Ectodermal cell (in vitro differentiated cells): ENCODE data around the gene PPP1R10. TPM values are rescaled to one million over a fixed set of nuclear protein-coding genes. Genes with fewer than 3 reads are reported as not detected.
"Not testable (repeated sequence)": the region's sequence is repeated elsewhere in the genome, so short reads cannot be mapped to it uniquely, and the experiment has no call there.

Source experiments
- H3K27ac ChIP-seq: 2 replicates; pipeline ENCODE4 v1.7.0; 2013; ENCODE audit warnings: mild to moderate bottlenecking, low read depth, low read length; ENCODE audit not compliant: insufficient read depth, poor library complexity, severe bottlenecking
- H3K27me3 ChIP-seq: 2 replicates; pipeline ENCODE4 v1.7.0; 2013; ENCODE audit warnings: mild to moderate bottlenecking, low read length; ENCODE audit not compliant: insufficient read depth, control insufficient read depth, poor library complexity, severe bottlenecking
- H3K36me3 ChIP-seq: one replicate; pipeline ENCODE4 v1.7.0; 2013; ENCODE audit warnings: low read length; ENCODE audit not compliant: control insufficient read depth, insufficient read depth
- H3K4me1 ChIP-seq: one replicate; pipeline ENCODE4 v1.7.0; 2013; ENCODE audit warnings: low read length; ENCODE audit not compliant: control insufficient read depth, insufficient read depth
- H3K4me3 ChIP-seq: 2 replicates; pipeline ENCODE4 v1.7.0; 2013; ENCODE audit warnings: low read depth, low read length, control low read depth; ENCODE audit not compliant: insufficient read depth
- H3K9me3 ChIP-seq: 2 replicates; pipeline ENCODE4 v1.7.0; 2013; ENCODE audit warnings: mild to moderate bottlenecking, low read length, moderate library complexity; ENCODE audit not compliant: control insufficient read depth
- WGBS, 2 experiments: methylation state at CpG; one replicate each; pipeline ENCODE4 v1.1.7; 2013; ENCODE audit warnings: missing lambda C conversion rate in 2 of 2; 5-methylcytosine and 5-hydroxymethylcytosine counted together
- polyA plus RNA-seq, 4 experiments: library from polyadenylated mRNA; stranded (reverse); fragments of 50-300 nt; gene quantifications; one replicate each; pipeline ENCODE4 v1.2.3, GENCODE V29; 2013

The PPP1R10 gene
- 68.8 TPM for polyA plus RNA-seq (2013, experiment 1 of 4)
- polyA plus RNA-seq (2013, experiment 2 of 4) = 79.1 TPM
- 35.4 TPM for polyA plus RNA-seq (2013, experiment 3 of 4)
- 48.7 TPM for polyA plus RNA-seq (2013, experiment 4 of 4)

- peak within 1 kb of the TSS; percentile 91 for H3K4me3 ChIP-seq
- 0% methylated on average over 40 of the region's 40 CpGs for WGBS, 2 experiments
- peaks cover 18% of the 10 kb centered on the region for H3K4me1 ChIP-seq
- H3K9me3 ChIP-seq = no peaks in the 10 kb centered on the region
- no peaks in the 10 kb centered on the region for H3K27me3 ChIP-seq
- H3K36me3 ChIP-seq = peaks cover 8% of the 10 kb centered on the region
- H3K27ac ChIP-seq = peak within 1 kb of the TSS; percentile 99
Measured at GRCh38 chr6:30616811-30617564, at the start of gene PPP1R10. Gene PPP1R10 (minus strand): TSS chr6:30617243. CDS start chr6:30609944, 7,299 bp downstream.

- WGBS, 2 experiments = 90 to 91% methylated on average over 2 of the region's 2 CpGs
- not testable (repeated sequence) for H3K27ac ChIP-seq, H3K27me3 ChIP-seq, H3K4me1 ChIP-seq, H3K4me3 ChIP-seq, H3K9me3 ChIP-seq
- H3K36me3 ChIP-seq = peaks cover 21% of the 10 kb centered on the region
Measured at GRCh38 chr6:30666300-30666699, 49.3 kb upstream of the PPP1R10 start.

DNA sequence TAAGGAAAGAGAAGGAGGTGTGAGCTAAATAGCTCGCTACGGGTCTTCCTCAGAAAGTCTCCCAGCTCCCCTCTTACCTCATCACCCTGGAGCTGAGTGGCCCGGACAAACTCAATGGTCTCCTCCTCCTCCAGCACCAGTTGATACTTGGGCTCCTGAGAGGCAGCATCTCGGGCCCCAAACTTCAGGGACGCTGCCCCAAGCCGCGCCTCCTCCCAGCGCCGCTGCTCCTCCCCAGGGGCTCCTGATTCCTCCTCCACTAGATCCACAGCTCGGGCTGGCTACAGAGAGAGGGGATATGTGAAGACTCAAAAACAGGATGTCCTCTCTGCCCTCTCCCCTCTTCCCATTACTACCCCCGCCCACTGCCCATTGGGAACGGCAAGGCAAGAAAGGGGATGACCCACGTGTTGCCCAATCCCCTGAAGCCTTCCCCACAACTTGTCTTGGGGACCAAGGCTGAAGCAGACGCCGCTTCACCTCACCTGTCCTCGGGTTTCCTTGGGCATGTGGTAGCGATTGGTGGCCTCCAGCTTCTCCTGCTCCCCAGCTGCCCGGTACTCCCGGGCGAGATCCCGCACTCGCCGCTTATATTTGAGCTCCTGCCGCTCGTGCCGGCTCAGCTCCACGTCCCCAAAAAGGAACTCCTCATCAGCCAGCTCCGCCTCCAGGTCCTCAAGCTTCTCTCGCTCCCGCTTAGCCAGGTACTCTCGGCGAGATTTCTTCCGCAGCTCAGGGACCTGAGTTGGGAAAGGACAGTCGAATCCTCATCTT lies 48.1 kb upstream of the PPP1R10 start:
- H3K4me1 ChIP-seq = no peaks in the 10 kb centered on the region
- H3K36me3 ChIP-seq = peaks cover 20% of the 10 kb centered on the region
- no peaks in the 10 kb centered on the region for H3K9me3 ChIP-seq
- no peak overlapping the region for H3K27ac ChIP-seq
- no peaks in the 10 kb centered on the region for H3K27me3 ChIP-seq
- no peak overlapping the region for H3K4me3 ChIP-seq
- WGBS, 2 experiments = 94% methylated on average over 34 of the region's 34 CpGs

GRCh38 chr6:30657922-30658321 lies 40.9 kb upstream of the PPP1R10 start:
- not testable (repeated sequence) for H3K27ac ChIP-seq, H3K4me3 ChIP-seq, H3K27me3 ChIP-seq, H3K4me1 ChIP-seq, H3K9me3 ChIP-seq
- peaks cover 42% of the 10 kb centered on the region for H3K36me3 ChIP-seq
- 94 to 97% methylated on average over 5 of the region's 5 CpGs for WGBS, 2 experiments

DNA sequence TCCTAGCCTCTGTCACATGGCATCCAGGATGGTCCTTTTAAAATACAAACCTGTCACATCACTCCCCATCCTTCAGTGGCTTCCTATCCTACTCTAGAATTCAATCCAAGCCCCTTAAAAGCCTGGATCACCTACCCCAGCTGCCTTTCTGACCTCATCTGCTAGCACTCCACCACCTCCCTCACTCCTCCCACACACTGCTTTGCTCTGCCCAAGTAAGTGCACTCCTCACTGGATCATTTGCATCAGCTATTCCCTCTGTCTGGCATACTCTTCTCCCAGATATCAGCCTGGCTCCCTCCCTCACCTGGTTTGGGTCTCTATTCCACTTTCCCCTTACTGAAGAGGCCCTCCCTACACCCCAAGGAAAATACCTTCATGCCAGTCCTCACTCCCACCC lies 40.4 kb upstream of the PPP1R10 start:
- peaks cover 44% of the 10 kb centered on the region for H3K36me3 ChIP-seq
- H3K4me3 ChIP-seq = no peak overlapping the region
- no peaks in the 10 kb centered on the region for H3K27me3 ChIP-seq
- H3K9me3 ChIP-seq = no peaks in the 10 kb centered on the region
- no peak overlapping the region for H3K27ac ChIP-seq
- no peaks in the 10 kb centered on the region for H3K4me1 ChIP-seq

DNA sequence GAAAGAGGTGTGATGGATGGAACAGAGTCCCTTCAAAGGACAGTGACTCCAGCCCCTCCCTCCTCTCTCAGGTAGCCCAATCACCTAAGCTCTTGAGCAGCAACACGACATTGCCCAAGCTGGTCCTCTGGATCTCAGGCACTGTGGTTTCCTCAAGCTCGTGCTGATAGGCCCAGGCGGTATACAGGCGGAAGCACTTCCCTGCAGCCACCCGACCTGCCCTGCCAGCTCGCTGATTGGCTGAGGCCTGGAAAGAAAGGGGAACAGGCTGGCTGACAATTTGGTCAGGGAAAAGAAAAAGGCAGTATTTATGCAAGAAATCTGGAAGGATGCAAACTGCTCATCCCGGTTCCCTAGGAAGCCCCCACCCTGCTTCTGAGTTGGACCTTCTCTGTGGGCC lies 39.5 kb upstream of the PPP1R10 start:
- Histone ChIP-seq H3K9me3 (no peaks in the 10 kb centered on the region), H3K27ac (no peak overlapping the region), H3K4me1 (no peaks in the 10 kb centered on the region), H3K27me3 (no peaks in the 10 kb centered on the region), H3K36me3 (peaks cover 50% of the 10 kb centered on the region), H3K4me3 (no peak overlapping the region)
- WGBS, 2 experiments = 89 to 90% methylated on average over 7 of the region's 7 CpGs

DNA sequence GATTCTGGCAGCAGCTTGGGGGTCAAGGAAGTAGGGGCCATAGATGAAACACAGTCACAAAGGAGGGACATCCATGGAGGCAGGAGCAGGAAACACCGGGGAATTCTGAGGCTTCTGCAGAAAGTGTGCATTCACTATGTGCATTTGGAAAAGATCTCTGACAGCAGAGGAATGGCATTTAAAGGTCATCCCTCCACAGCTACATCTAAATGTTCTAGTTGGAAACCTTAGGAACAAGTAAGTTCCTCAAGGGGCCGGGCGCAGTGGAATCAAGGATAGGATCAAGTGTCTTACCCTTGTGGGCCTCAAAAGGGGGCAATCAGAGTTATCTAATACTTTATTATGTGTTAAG lies 38.7 kb upstream of the PPP1R10 start:
- H3K4me3 ChIP-seq = no peak overlapping the region
- H3K27ac ChIP-seq = no peak overlapping the region
- H3K27me3 ChIP-seq = no peaks in the 10 kb centered on the region
- no peaks in the 10 kb centered on the region for H3K4me1 ChIP-seq
- 95 to 97% methylated on average over 3 of the region's 3 CpGs for WGBS, 2 experiments
- peaks cover 57% of the 10 kb centered on the region for H3K36me3 ChIP-seq
- H3K9me3 ChIP-seq = no peaks in the 10 kb centered on the region

- Histone ChIP-seq H3K36me3 (peaks cover 53% of the 10 kb centered on the region), H3K9me3 (no peaks in the 10 kb centered on the region)
- 95 to 96% methylated on average over 19 of the region's 19 CpGs for WGBS, 2 experiments
Measured at GRCh38 chr6:30654798-30655742, 38.0 kb upstream of the PPP1R10 start.

DNA sequence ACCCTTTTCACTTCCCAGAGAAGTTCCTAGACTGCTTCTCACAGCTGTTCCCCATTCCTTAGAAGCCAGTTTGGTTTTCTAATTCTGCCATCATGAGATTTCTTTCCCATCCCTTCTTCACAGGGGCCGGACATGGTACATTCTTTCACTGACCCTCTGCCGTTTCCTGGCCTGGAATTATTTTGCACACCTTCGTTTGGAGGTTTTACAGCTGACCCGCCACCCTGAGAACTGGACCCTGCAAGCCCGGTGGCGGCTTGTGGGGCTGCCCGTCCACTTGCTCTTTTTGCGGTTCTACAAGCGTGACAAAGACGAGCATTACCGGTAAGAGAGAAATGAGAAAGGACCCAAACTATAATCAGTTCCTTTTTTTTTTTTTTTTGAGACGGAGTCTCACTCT lies 34.1 kb upstream of the PPP1R10 start:
- Histone ChIP-seq H3K27ac (no peak overlapping the region), H3K4me3 (no peak overlapping the region), H3K36me3 (peaks cover 42% of the 10 kb centered on the region), H3K27me3 (no peaks in the 10 kb centered on the region), H3K9me3 (no peaks in the 10 kb centered on the region), H3K4me1 (peaks cover 4% of the 10 kb centered on the region)
- WGBS, 2 experiments = 90 to 93% methylated on average over 12 of the region's 12 CpGs

More at GRCh38 chr6:30654798-30655742, 38.0 kb upstream of the PPP1R10 start:
- Histone ChIP-seq H3K4me3 (no peak overlapping the region), H3K27ac (no peak overlapping the region), H3K4me1 (no peaks in the 10 kb centered on the region), H3K27me3 (no peaks in the 10 kb centered on the region)
